Measurements from ENCODE around the gene TMEM204. TPM values are rescaled to one million over a fixed set of nuclear protein-coding genes. Genes with fewer than 3 reads are reported as not detected.
A peak's percentile ranks its signal among the peaks of the same experiment; 100 is the strongest.

Gene TMEM204
- total RNA-seq, 4 donors from 2014 or later, result 28.6 to 48.2 (median 36.6) TPM

GRCh38 chr16:1550696-1551095, 17.2 kb downstream of the TMEM204 start:
- Histone ChIP-seq H3K4me3 (no peak overlapping the region), H3K36me3 (peaks cover 0 to 86% of the 10 kb centered on the region in 2 donors), H3K9me3 (no peaks in the 10 kb centered on the region), H3K4me1 (peaks cover 3 to 88% (median 40%) of the 10 kb centered on the region in 3 donors), H3K27ac (peak overlapping the region; percentile 59 to 90 (median 82)), H3K27me3 (no peaks in the 10 kb centered on the region)
- ATAC-seq, result no peak
- no CpG with 5 or more reads among the region's 15 CpGs for WGBS, 2 donors (ENCODE audit: low coverage in 1 of 2)
- TF ChIP-seq POLR2A (IDR thresholded peaks at IDR 0.05), result no peak
- no peak for TF ChIP-seq POLR2AphosphoS5 (IDR thresholded peaks at IDR 0.05)
- TF ChIP-seq EP300 (IDR thresholded peaks at IDR 0.05), result no peak
- no peak for TF ChIP-seq CTCF (IDR thresholded peaks at IDR 0.05)

GRCh38 chr16:1551166-1551565, 17.7 kb downstream of the TMEM204 start:
- no peak for ATAC-seq
- TF ChIP-seq EP300 (IDR thresholded peaks at IDR 0.05), result no peak
- no peak for TF ChIP-seq CTCF (IDR thresholded peaks at IDR 0.05)
- no peak for TF ChIP-seq POLR2A (IDR thresholded peaks at IDR 0.05)
- no peak for TF ChIP-seq POLR2AphosphoS5 (IDR thresholded peaks at IDR 0.05)
- Histone ChIP-seq H3K4me1 (peaks cover 3 to 83% (median 35%) of the 10 kb centered on the region in 3 donors), H3K27me3 (no peaks in the 10 kb centered on the region), H3K36me3 (peaks cover 0 to 91% of the 10 kb centered on the region in 2 donors), H3K9me3 (no peaks in the 10 kb centered on the region), H3K4me3 (no peak overlapping the region), H3K27ac (peak overlapping the region in 3 of 4 donors; percentile 76 to 90 (median 88))
- WGBS, 2 donors (ENCODE audit: low coverage in 1 of 2), result 87% methylated on average over 6 of the region's 12 CpGs; no CpG with 5 or more reads in 1 of the 2 donors

GRCh38 chr16:1552129-1552528, 18.7 kb downstream of the TMEM204 start:
- peaks cover 3 to 73% (median 31%) of the 10 kb centered on the region in 3 donors for H3K4me1 ChIP-seq

GRCh38 chr16:1553946-1554825, 20.7 kb downstream of the TMEM204 start:
- H3K27ac ChIP-seq, result peak overlapping the region in 2 of 4 donors; percentile 2 to 5
- ATAC-seq, result no peak
- H3K4me1 ChIP-seq, result peaks cover 3 to 53% (median 15%) of the 10 kb centered on the region in 3 donors
- 75 to 81% methylated on average over 9 to 17 of the region's 19 CpGs for WGBS, 2 donors (ENCODE audit: low coverage in 1 of 2)
- TF ChIP-seq POLR2AphosphoS5 (IDR thresholded peaks at IDR 0.05) (no peak), EP300 (IDR thresholded peaks at IDR 0.05) (no peak), CTCF (IDR thresholded peaks at IDR 0.05) (no peak), POLR2A (IDR thresholded peaks at IDR 0.05) (no peak)
- H3K4me3 ChIP-seq, result no peak overlapping the region
- no peaks in the 10 kb centered on the region for H3K9me3 ChIP-seq
- H3K36me3 ChIP-seq, result peaks cover 0 to 93% of the 10 kb centered on the region in 2 donors
- no peaks in the 10 kb centered on the region for H3K27me3 ChIP-seq

More at GRCh38 chr16:1552129-1552528, 18.7 kb downstream of the TMEM204 start:
- TF ChIP-seq CTCF (IDR thresholded peaks at IDR 0.05), result no peak
- TF ChIP-seq EP300 (IDR thresholded peaks at IDR 0.05), result no peak
- TF ChIP-seq POLR2A (IDR thresholded peaks at IDR 0.05), result no peak
- TF ChIP-seq POLR2AphosphoS5 (IDR thresholded peaks at IDR 0.05), result no peak
- peak overlapping the region in 3 of 4 donors; percentile 49 to 90 (median 88) for H3K27ac ChIP-seq
- no peaks in the 10 kb centered on the region for H3K9me3 ChIP-seq
- H3K4me3 ChIP-seq, result no peak overlapping the region
- no peaks in the 10 kb centered on the region for H3K27me3 ChIP-seq
- 80 to 88% methylated on average over 1 to 8 of the region's 15 CpGs for WGBS, 2 donors (ENCODE audit: low coverage in 1 of 2)
- no peak for ATAC-seq
- H3K36me3 ChIP-seq, result peaks cover 0 to 91% of the 10 kb centered on the region in 2 donors
